ENCODE data around the gene C11orf21.

GRCh38 chr11:2305788-2306451 lies 4.2 kb upstream of the C11orf21 start:
- TF ChIP-seq CTCF (IDR thresholded peaks at IDR 0.05; ENCODE audit: low read depth, low read length, poor library complexity, severe bottlenecking) = no peak
- TF ChIP-seq EZH2phosphoT487 (IDR thresholded peaks at IDR 0.05; ENCODE audit: borderline replicate concordance, low read length) = no peak
